Prostate gland (tissue), 2 donors: ENCODE measurements around the gene POLE2. TPM values are rescaled to one million over a fixed set of nuclear protein-coding genes. Genes with fewer than 3 reads are reported as not detected.
"Not testable (repeated sequence)": the region's sequence is repeated elsewhere in the genome, so short reads cannot be mapped to it uniquely, and the experiment has no call there.

ENCODE experiments used
- DNase-seq: peaks from one replicate; pipeline ENCODE4 v3.0.0-alpha.2; 2019; ENCODE audit warnings: low spot score
- H3K27ac ChIP-seq, 2 donors: fragments of 200-600 bp; sonication (generic); 2 replicates each; pipeline ENCODE4 v1.5.1; 2017 to 2019
- H3K27me3 ChIP-seq: fragments of 200-600 bp; sonication (generic); replicated peaks from 2 replicates; pipeline ENCODE4 v1.5.1; 2019; ENCODE audit not compliant: insufficient read depth
- H3K36me3 ChIP-seq, 2 donors: fragments of 200-600 bp; sonication (generic); 1 replicate in 1 of 2; 2 replicates in 1 of 2; pipeline versions ENCODE4 v1.5.1 to v1.8.1; 2017 to 2019
- H3K4me1 ChIP-seq: fragments of 200-600 bp; sonication (generic); replicated peaks from 2 replicates; pipeline ENCODE4 v1.5.1; 2019
- H3K4me3 ChIP-seq, 2 donors: fragments of 200-600 bp; sonication (generic); 2 replicates each; pipeline ENCODE4 v1.5.1; 2017 to 2019
- H3K9me3 ChIP-seq: fragments of 200-600 bp; sonication (generic); 2 replicates; pipeline ENCODE4 v1.5.1; 2017
- CTCF ChIP-seq, 4 experiments: fragments of 200-600 bp in 2 of 4; fragments of 450-650 bp in 2 of 4; sonication (generic) in 2 of 4; IDR thresholded peaks; 1 replicate in 3 of 4; 2 replicates in 1 of 4; pipeline ENCODE4 v1.5.1; 2016 to 2019; ENCODE audit warnings: antibody characterized with exemption in 4 of 4, mild to moderate bottlenecking in 2 of 4, moderate library complexity in 2 of 4
- POLR2A ChIP-seq: fragments of 450-650 bp; IDR thresholded peaks from one replicate; pipeline ENCODE4 v1.6.1; 2016; ENCODE audit warnings: antibody characterized with exemption, mild to moderate bottlenecking
- POLR2AphosphoS5 ChIP-seq: sonication (generic); formaldehyde crosslinking; IDR thresholded peaks from one replicate; pipeline ENCODE4 v1.6.1; 2017; ENCODE audit warnings: antibody characterized with exemption
- WGBS: methylation state at CpG from one replicate; pipeline ENCODE4 v1.1.5; 2018; 5-methylcytosine and 5-hydroxymethylcytosine counted together
- intact Hi-C: fragments of 100-400 bp; cut with DNase I; formaldehyde crosslinking; loops from one replicate; pipeline ENCODE4 v1.14.2; 2022
- total RNA-seq, 2 donors: library from RNA; depleted of rRNA; stranded (reverse); fragments of >200 nt; gene quantifications; one replicate each; pipeline ENCODE4 v1.1.0, GENCODE V29; 2016

Gene POLE2
- total RNA-seq, 2 donors from 2014 or later, result 3.2 to 5.8 TPM

- no peaks in the 10 kb centered on the region for H3K4me1 ChIP-seq
- intact Hi-C loops, result no loop called here
- no peak overlapping the region for H3K4me3 ChIP-seq
- 72% methylated on average over 2 of the region's 2 CpGs for WGBS
- H3K9me3 ChIP-seq, result no peaks in the 10 kb centered on the region
- no peak overlapping the region for H3K27ac ChIP-seq
- no peaks in the 10 kb centered on the region for H3K36me3 ChIP-seq
- no peaks in the 10 kb centered on the region for H3K27me3 ChIP-seq
- no peak for DNase-seq
- no peak for TF ChIP-seq POLR2A
Measured at GRCh38 chr14:49659526-49660455, 28.2 kb downstream of the POLE2 start.

- 86% methylated on average over 6 of the region's 6 CpGs for WGBS
Measured at GRCh38 chr14:49657500-49657899, 30.5 kb downstream of the POLE2 start.

GRCh38 chr14:49654511-49654910 is 33.5 kb downstream of the POLE2 start:
- DNase-seq, result no peak
- Histone ChIP-seq H3K9me3 (no peaks in the 10 kb centered on the region), H3K27ac (no peak overlapping the region), H3K27me3 (no peaks in the 10 kb centered on the region), H3K4me1 (no peaks in the 10 kb centered on the region), H3K4me3 (no peak overlapping the region), H3K36me3 (no peaks in the 10 kb centered on the region)
- no peak for TF ChIP-seq POLR2AphosphoS5
- WGBS, result 95% methylated on average over 3 of the region's 3 CpGs
- intact Hi-C loops, result no loop called here

More at GRCh38 chr14:49657500-49657899, 30.5 kb downstream of the POLE2 start:
- DNase-seq, H3K27ac ChIP-seq, H3K27me3 ChIP-seq, intact Hi-C loops, H3K4me3 ChIP-seq, H3K9me3 ChIP-seq, H3K4me1 ChIP-seq, H3K36me3 ChIP-seq: not testable (repeated sequence)

- no peak overlapping the region for H3K4me3 ChIP-seq
- no peaks in the 10 kb centered on the region for H3K4me1 ChIP-seq
- DNase-seq, result no peak
- H3K9me3 ChIP-seq, result no peaks in the 10 kb centered on the region
- H3K27ac ChIP-seq, result no peak overlapping the region
- H3K27me3 ChIP-seq, result no peaks in the 10 kb centered on the region
- WGBS, result 93% methylated on average over 6 of the region's 6 CpGs
- no peaks in the 10 kb centered on the region for H3K36me3 ChIP-seq
- TF ChIP-seq CTCF (IDR thresholded peaks at IDR 0.05) (no peak), POLR2AphosphoS5 (no peak), POLR2A (no peak)
- intact Hi-C loops, result no loop called here
Measured at GRCh38 chr14:49653508-49653907, 34.5 kb downstream of the POLE2 start.

- H3K9me3 ChIP-seq, result no peaks in the 10 kb centered on the region
- no peak for TF ChIP-seq POLR2A
- TF ChIP-seq CTCF (IDR thresholded peaks at IDR 0.05), result no peak
- no peak for TF ChIP-seq POLR2AphosphoS5
- H3K27ac ChIP-seq, result peak overlapping the region; percentile 61 to 71
- H3K36me3 ChIP-seq, result no peaks in the 10 kb centered on the region
- no peak overlapping the region for H3K4me3 ChIP-seq
- no peak for DNase-seq
- no peaks in the 10 kb centered on the region for H3K4me1 ChIP-seq
- intact Hi-C loops, result no loop called here
- no peaks in the 10 kb centered on the region for H3K27me3 ChIP-seq
Measured at GRCh38 chr14:49642163-49642562, 45.9 kb downstream of the POLE2 start.

- peak overlapping the region; percentile 61 to 71 for H3K27ac ChIP-seq
- peak; percentile 84 for DNase-seq
- H3K27me3 ChIP-seq, result no peaks in the 10 kb centered on the region
- no peaks in the 10 kb centered on the region for H3K4me1 ChIP-seq
- intact Hi-C loops, result no loop called here
- no peaks in the 10 kb centered on the region for H3K36me3 ChIP-seq
- TF ChIP-seq POLR2AphosphoS5 (peak; percentile 90), POLR2A (peak; percentile 19), CTCF (IDR thresholded peaks at IDR 0.05) (no peak)
- H3K9me3 ChIP-seq, result no peaks in the 10 kb centered on the region
- no peak overlapping the region for H3K4me3 ChIP-seq
- 31% methylated on average over 8 of the region's 8 CpGs for WGBS
Measured at GRCh38 chr14:49641697-49642129, 46.3 kb downstream of the POLE2 start.
